OCI-LY3 (cell line): ENCODE data around the gene ST7.

Experiments used
- H2AFZ ChIP-seq: fragments of 200-600, 300-600 bp; shearing (Covaris generic); 2 replicates; pipeline ENCODE4 v1.6.0; 2014; ENCODE audit warnings: antibody characterized with exemption, low read depth, low read length
- H3K27ac ChIP-seq: fragments of 200-600, 300-600 bp; sonication (generic); 2 replicates; pipeline ENCODE4 v1.5.1; 2014; ENCODE audit warnings: mild to moderate bottlenecking, low read length, moderate library complexity, mixed read lengths
- H3K27me3 ChIP-seq: fragments of 200-600, 300-600 bp; sonication (generic); 2 replicates; pipeline ENCODE4 v1.6.1; 2014; ENCODE audit warnings: low read depth, low read length, mixed read lengths
- H3K36me3 ChIP-seq: fragments of 200-600, 300-600 bp; sonication (generic); replicated peaks from 2 replicates; pipeline ENCODE3; 2014; ENCODE audit warnings: low read depth, low read length, mixed read lengths
- H3K4me1 ChIP-seq: fragments of 300-600, 200-600 bp; sonication (generic); 2 replicates; pipeline ENCODE4 v1.6.1; 2014; ENCODE audit warnings: low read length, mixed read lengths
- H3K4me2 ChIP-seq: fragments of 200-600, 300-600 bp; sonication (generic); 2 replicates; pipeline ENCODE4 v1.6.1; 2014; ENCODE audit warnings: low read length, mixed read lengths
- H3K4me3 ChIP-seq: fragments of 300-600, 200-600 bp; sonication (generic); 2 replicates; pipeline ENCODE4 v1.5.1; 2014; ENCODE audit warnings: antibody characterized with exemption, mild to moderate bottlenecking, low read length, moderate library complexity
- H3K79me2 ChIP-seq: fragments of 300-600, 200-600 bp; shearing (Covaris generic); 2 replicates; pipeline ENCODE4 v1.6.1; 2014; ENCODE audit warnings: mild to moderate bottlenecking, low read length, mixed read lengths
- H3K9ac ChIP-seq: fragments of 300-600, 200-600 bp; shearing (Covaris generic); 2 replicates; pipeline ENCODE4 v1.6.0; 2014; ENCODE audit warnings: mild to moderate bottlenecking, low read length, moderate library complexity
- H3K9me3 ChIP-seq: fragments of 200-600, 300-600 bp; shearing (Covaris generic); 2 replicates; pipeline ENCODE4 v1.6.1; 2014; ENCODE audit warnings: low read length, mixed read lengths; ENCODE audit not compliant: insufficient read depth
- H4K20me1 ChIP-seq: fragments of 200-600, 300-600 bp; sonication (generic); 2 replicates; pipeline ENCODE4 v1.6.1; 2016; ENCODE audit warnings: low read length, mixed read lengths; ENCODE audit not compliant: insufficient read depth
- EZH2phosphoT487 ChIP-seq: fragments of 200-600 bp; shearing (Covaris generic); IDR thresholded peaks from 2 replicates; pipeline ENCODE4 v1.6.1; 2018; ENCODE audit warnings: antibody characterized with exemption, mixed run types, low read depth
- TF ChIP-seq, protein P1 (sequence below): fragments of 200-600, 300-600 bp; sonication (generic); IDR thresholded peaks from 2 replicates; pipeline ENCODE4 v1.5.1; 2014; ENCODE audit warnings: antibody characterized with exemption, low read length, low read depth

The ST7 gene

GRCh38 chr7:116997972-116998371, 44.7 kb downstream of the ST7 start:
- Histone ChIP-seq H3K36me3 (peaks cover 16% of the 10 kb centered on the region), H3K4me2 (no peak overlapping the region), H3K27ac (no peak overlapping the region), H3K9me3 (0 out of 2 replicates have a peak, but pooled peaks cover 3% of the 10 kb centered on the region), H3K4me1 (peaks cover 12% of the 10 kb centered on the region), H4K20me1 (no peaks in the 10 kb centered on the region), H3K79me2 (peaks cover 60% of the 10 kb centered on the region), H2AFZ (no peak overlapping the region), H3K9ac (no peak overlapping the region), H3K4me3 (no peak overlapping the region), H3K27me3 (no peaks in the 10 kb centered on the region)
- TF ChIP-seq EZH2phosphoT487 = no peak
- TF ChIP-seq, protein P1, sequence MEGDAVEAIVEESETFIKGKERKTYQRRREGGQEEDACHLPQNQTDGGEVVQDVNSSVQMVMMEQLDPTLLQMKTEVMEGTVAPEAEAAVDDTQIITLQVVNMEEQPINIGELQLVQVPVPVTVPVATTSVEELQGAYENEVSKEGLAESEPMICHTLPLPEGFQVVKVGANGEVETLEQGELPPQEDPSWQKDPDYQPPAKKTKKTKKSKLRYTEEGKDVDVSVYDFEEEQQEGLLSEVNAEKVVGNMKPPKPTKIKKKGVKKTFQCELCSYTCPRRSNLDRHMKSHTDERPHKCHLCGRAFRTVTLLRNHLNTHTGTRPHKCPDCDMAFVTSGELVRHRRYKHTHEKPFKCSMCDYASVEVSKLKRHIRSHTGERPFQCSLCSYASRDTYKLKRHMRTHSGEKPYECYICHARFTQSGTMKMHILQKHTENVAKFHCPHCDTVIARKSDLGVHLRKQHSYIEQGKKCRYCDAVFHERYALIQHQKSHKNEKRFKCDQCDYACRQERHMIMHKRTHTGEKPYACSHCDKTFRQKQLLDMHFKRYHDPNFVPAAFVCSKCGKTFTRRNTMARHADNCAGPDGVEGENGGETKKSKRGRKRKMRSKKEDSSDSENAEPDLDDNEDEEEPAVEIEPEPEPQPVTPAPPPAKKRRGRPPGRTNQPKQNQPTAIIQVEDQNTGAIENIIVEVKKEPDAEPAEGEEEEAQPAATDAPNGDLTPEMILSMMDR = no peak

GRCh38 chr7:116998567-116999175, 45.4 kb downstream of the ST7 start:
- H3K9me3 ChIP-seq = 0 out of 2 replicates have a peak, but pooled peaks cover 3% of the 10 kb centered on the region
- no peak overlapping the region for H2AFZ ChIP-seq
- H3K79me2 ChIP-seq = peaks cover 64% of the 10 kb centered on the region
- peaks cover 12% of the 10 kb centered on the region for H3K36me3 ChIP-seq
- peaks cover 12% of the 10 kb centered on the region for H3K4me1 ChIP-seq
- no peak overlapping the region for H3K27ac ChIP-seq
- no peak overlapping the region for H3K4me3 ChIP-seq
- no peak overlapping the region for H3K4me2 ChIP-seq
- no peak overlapping the region for H3K9ac ChIP-seq
- no peaks in the 10 kb centered on the region for H3K27me3 ChIP-seq
- TF ChIP-seq, protein P1 = no peak
- no peak for TF ChIP-seq EZH2phosphoT487
- H4K20me1 ChIP-seq = no peaks in the 10 kb centered on the region

GRCh38 chr7:116999311-116999710, 46.0 kb downstream of the ST7 start:
- peaks cover 12% of the 10 kb centered on the region for H3K4me1 ChIP-seq
- peaks cover 67% of the 10 kb centered on the region for H3K79me2 ChIP-seq
- no peaks in the 10 kb centered on the region for H3K27me3 ChIP-seq
- no peak overlapping the region for H3K9ac ChIP-seq
- peaks cover 13% of the 10 kb centered on the region for H3K36me3 ChIP-seq
- no peak overlapping the region for H3K27ac ChIP-seq
- H2AFZ ChIP-seq = no peak overlapping the region
- H3K4me3 ChIP-seq = no peak overlapping the region
- no peak for TF ChIP-seq EZH2phosphoT487
- TF ChIP-seq, protein P1 = no peak
- no peak overlapping the region for H3K4me2 ChIP-seq
- 0 out of 2 replicates have a peak, but pooled peaks cover 3% of the 10 kb centered on the region for H3K9me3 ChIP-seq
- H4K20me1 ChIP-seq = no peaks in the 10 kb centered on the region

GRCh38 chr7:117001283-117001682, 48.0 kb downstream of the ST7 start:
- Histone ChIP-seq H3K9ac (no peak overlapping the region), H3K27ac (no peak overlapping the region), H3K4me1 (peaks cover 19% of the 10 kb centered on the region), H3K4me2 (no peak overlapping the region), H3K79me2 (peaks cover 64% of the 10 kb centered on the region), H3K27me3 (no peaks in the 10 kb centered on the region), H3K36me3 (peaks cover 12% of the 10 kb centered on the region), H2AFZ (no peak overlapping the region), H4K20me1 (no peaks in the 10 kb centered on the region), H3K9me3 (0 out of 2 replicates have a peak, but pooled peaks cover 3% of the 10 kb centered on the region), H3K4me3 (no peak overlapping the region)
- TF ChIP-seq, protein P1 = no peak
- TF ChIP-seq EZH2phosphoT487 = no peak
